HG03354 (cell line): ENCODE data around the gene C12orf56.
"Not testable (repeated sequence)": the region's sequence is repeated elsewhere in the genome, so short reads cannot be mapped to it uniquely, and the experiment has no call there.

Source experiments
- ATAC-seq: cut with Tn5 transposase; IDR thresholded peaks from one replicate; pipeline ENCODE4 v1.9.1; 2021; ENCODE audit warnings: mild to moderate bottlenecking; ENCODE audit not compliant: unreplicated experiment, poor library complexity, severe bottlenecking

Gene C12orf56

GRCh38 chr12:64323006-64323405, 67.6 kb downstream of the C12orf56 start:
- no peak for ATAC-seq

- ATAC-seq, result no peak
Measured at GRCh38 chr12:64320611-64321010, 69.9 kb downstream of the C12orf56 start.

- ATAC-seq, result not testable (repeated sequence)
Measured at GRCh38 chr12:64319540-64320225, 70.9 kb downstream of the C12orf56 start.

- no peak for ATAC-seq
Measured at GRCh38 chr12:64318605-64319004, 72.0 kb downstream of the C12orf56 start.

- no peak for ATAC-seq
Measured at GRCh38 chr12:64311877-64312276, 78.7 kb downstream of the C12orf56 start.

GRCh38 chr12:64304571-64304970, 86.0 kb downstream of the C12orf56 start:
- no peak for ATAC-seq

GRCh38 chr12:64299628-64300027, 90.9 kb downstream of the C12orf56 start:
- no peak for ATAC-seq

GRCh38 chr12:64296301-64296700, 94.3 kb downstream of the C12orf56 start:
- no peak for ATAC-seq

- no peak for ATAC-seq
Measured at GRCh38 chr12:64293654-64294364, 96.7 kb downstream of the C12orf56 start.

GRCh38 chr12:64293174-64293573, 97.4 kb downstream of the C12orf56 start:
- not testable (repeated sequence) for ATAC-seq

GRCh38 chr12:64286521-64286920, 104.0 kb downstream of the C12orf56 start:
- ATAC-seq, result no peak

- ATAC-seq, result no peak
Measured at GRCh38 chr12:64284256-64284655, 106.3 kb downstream of the C12orf56 start.

GRCh38 chr12:64278421-64278820, 112.1 kb downstream of the C12orf56 start:
- no peak for ATAC-seq

GRCh38 chr12:64273527-64274403, 116.8 kb downstream of the C12orf56 start:
- peak; percentile 79 for ATAC-seq

GRCh38 chr12:64270411-64270810, 120.1 kb downstream of the C12orf56 start:
- no peak for ATAC-seq

- ATAC-seq, result no peak
Measured at GRCh38 chr12:64269161-64269560, 121.4 kb downstream of the C12orf56 start.

GRCh38 chr12:64268409-64268808, 122.1 kb downstream of the C12orf56 start:
- ATAC-seq, result no peak

GRCh38 chr12:64265839-64266238, 124.7 kb downstream of the C12orf56 start:
- ATAC-seq, result no peak

- ATAC-seq, result no peak
Measured at GRCh38 chr12:64261813-64262212, 128.7 kb downstream of the C12orf56 start.

GRCh38 chr12:64258576-64258975, 132.0 kb downstream of the C12orf56 start:
- ATAC-seq, result no peak
